HG02763 (cell line): ENCODE measurements around the gene NAPSA.
"Not testable (repeated sequence)": the region's sequence is repeated elsewhere in the genome, so short reads cannot be mapped to it uniquely, and the experiment has no call there.

ENCODE experiments used
- ATAC-seq: cut with Tn5 transposase; IDR thresholded peaks from one replicate; pipeline ENCODE4 v1.9.1; 2021; ENCODE audit warnings: mild to moderate bottlenecking, moderate library complexity; ENCODE audit not compliant: unreplicated experiment

The NAPSA gene

DNA sequence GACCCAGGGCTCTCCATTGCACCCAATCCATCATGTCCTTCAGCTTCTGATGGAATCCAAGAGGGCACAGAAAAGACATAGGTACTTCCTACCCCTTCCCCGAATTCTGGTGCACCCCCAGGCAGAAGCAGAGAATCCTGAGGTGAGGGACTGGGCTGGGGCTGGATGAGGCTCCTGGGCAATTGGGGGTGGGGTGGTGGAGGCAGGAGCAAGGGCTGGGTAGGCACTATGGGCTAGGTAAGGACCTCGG, 33.5 kb downstream of the NAPSA start:
- no peak for ATAC-seq

DNA sequence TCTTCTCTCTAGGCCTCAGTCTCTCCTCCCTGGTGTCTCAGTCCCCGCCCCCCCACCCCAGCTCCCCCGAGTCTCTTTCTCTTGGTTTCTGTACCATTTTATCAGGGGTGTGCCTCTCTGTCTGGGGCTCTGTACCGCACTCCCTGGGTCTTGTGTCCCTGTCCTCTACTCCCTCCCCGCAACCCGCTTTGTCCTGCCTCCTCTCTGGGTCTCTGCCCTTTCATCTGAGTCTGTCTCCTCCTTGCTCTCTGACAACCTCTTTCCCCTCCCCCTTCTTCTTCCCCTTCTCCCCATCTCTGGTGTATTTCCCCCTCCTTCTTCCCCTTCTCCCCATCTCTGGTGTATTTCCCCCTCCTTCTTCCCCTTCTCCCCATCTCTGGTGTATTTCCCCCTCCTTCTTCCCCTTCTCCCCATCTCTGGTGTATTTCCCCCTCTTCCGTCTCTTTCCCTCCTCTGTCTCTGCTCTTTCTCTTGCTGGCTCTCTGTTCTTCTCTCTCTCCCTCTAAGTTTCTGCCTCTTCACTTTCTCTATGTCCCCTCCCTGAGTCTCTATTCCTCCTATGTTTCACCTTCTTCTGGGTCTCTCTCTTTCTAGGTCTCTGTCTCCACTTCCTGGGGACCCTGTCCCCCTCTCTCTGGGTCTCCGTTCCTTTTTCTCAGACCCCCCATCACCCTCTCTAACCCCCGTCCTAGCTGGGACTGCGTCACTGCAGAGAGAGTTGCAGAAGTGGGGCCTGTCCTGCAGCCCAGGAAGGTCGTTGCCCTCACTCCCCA, 34.0 kb downstream of the NAPSA start:
- no peak for ATAC-seq

DNA sequence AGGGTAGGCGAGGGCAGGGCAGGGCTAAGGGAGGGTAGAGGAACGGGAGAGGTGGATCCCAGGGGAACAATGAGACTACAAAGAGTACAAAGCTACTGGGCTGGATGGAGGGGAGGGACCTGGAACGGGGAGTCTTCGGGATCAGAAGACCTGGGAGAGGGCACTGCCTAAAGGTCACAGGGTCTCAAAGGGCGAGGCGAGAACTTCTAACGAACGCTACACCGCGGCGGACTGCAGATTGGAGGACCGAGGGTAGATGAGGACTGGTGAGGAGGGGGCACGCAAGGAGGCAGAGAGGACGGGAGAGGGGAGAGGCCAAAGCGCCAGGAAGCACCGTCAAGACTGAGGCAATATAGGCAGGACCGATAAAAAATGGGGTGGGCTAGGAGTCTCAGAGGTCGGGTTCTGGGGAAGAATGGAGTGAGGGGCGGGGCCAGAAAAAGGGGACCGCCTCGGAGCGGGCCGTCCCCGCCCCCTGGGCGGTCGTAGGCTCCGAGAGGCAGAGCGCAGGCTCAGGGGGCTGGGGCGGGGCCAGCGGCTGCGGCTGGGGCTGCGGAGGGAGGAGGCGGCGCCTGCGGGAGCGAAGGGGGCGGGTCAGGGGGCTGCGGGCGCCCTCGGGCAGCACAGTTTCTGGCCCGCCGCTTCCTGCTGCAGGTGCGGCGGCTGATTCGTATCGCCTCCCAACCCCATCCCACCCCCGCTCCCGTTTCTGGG, 34.9 kb downstream of the NAPSA start:
- peak; percentile 26 for ATAC-seq

DNA sequence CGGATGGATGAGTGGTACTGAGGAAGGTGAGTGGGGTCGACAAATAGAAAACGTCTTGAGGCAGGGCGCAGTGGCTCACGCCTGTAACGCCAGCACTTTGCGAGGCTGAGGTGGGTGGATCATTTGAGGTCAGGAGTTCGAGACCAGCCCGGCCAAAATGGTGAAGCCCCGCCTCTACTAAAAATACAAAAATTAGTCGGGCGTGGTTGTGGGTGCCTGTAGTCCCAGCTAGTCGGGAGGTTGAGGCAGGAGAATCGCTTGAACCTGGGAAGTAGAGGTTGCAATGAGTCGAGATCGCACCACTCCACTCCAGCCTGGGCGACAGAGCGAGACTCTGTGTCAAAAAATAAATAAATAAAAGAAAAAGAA, 35.5 kb downstream of the NAPSA start:
- ATAC-seq, result not testable (repeated sequence)

DNA sequence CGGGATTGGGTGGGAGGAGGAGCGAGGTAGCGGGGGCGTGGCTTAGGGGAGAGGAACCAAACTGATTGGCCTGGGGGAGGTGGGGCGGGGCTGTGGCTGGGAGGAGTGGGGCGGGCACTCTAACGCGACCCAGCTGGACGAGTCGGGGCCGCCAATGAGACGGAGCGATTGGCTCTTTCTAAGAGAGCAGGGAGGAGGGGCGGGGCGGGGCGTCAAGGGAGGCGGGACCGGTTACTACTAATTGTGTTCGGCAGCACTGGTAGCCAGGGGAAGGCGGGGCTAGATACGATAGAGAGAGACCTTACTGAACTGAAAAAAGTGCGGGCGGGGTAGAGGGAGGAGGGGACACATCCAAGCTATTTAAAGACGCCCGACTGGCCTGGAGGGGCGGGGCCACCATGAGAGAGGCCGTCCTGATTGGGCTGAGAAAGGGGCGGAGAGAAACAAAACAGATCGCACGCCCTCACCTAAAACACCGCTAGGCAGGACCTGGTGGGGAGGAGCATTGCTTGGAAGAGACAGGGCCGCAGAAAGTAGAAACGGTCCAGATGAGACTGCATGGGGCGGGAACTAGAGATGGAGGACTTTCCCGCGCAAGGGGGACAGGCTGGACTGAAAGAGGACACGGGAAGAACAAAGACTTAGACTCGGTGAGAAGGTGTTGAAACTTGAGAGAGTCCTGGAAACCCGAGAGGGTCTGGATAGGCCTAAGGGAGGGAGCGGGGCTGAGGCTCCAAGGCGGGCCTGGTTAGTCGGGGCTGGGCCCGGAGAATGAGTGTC, 36.1 kb downstream of the NAPSA start, which contains the start of gene KCNC3:
Gene KCNC3, minus strand, starts transcription at position 232 of the 780 bp plus-strand sequence. CDS start 295 bp downstream, outside the sequence.
- ATAC-seq, result peak; percentile 49

DNA sequence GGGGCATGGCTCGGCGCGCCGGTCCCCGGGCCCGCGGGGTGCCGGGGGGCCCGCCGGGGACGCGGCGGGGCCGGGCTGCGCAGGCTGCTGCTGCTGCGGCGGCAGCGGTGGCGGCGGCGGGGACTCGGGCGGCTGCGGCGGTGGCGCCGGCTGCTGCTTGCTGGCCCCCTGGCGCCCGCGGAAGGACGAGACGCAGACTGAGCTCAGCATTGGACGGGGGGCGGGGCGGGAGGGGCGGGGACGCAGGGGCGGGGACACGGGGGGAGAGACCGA, 36.6 kb downstream of the NAPSA start:
- ATAC-seq, result no peak

DNA sequence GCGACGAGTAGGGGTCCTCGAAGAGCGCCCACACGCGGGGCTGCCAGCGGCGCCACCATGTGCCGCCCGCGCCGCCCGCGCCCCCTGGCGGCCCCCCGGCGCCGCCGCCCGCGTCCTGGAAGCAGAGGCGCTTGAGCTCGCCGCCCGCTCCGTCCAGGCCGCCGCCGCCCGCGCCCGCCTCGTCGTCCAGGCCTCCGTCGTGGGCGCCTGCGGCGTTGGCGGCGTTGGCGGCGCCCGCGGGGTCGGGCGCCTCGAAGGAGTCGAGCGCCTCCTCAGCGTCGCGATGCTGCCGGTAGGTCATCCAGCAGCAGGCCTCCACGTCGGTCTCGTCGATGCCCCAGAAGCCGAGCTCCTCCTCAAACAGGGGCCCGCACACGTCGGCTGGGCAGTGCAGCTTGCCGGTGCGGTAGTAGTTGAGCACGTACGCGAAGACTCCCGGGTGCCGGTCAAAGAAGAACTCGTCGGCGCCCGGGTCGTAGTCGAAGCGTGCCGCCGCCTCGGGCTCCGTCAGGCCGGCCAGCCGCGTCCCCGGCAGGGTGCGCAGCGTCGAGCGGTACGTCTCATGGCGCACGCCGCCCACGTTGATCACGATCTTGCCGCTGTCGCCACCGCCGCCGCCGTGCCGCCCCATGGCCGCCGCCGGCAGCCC, 37.1 kb downstream of the NAPSA start:
- no peak for ATAC-seq

DNA sequence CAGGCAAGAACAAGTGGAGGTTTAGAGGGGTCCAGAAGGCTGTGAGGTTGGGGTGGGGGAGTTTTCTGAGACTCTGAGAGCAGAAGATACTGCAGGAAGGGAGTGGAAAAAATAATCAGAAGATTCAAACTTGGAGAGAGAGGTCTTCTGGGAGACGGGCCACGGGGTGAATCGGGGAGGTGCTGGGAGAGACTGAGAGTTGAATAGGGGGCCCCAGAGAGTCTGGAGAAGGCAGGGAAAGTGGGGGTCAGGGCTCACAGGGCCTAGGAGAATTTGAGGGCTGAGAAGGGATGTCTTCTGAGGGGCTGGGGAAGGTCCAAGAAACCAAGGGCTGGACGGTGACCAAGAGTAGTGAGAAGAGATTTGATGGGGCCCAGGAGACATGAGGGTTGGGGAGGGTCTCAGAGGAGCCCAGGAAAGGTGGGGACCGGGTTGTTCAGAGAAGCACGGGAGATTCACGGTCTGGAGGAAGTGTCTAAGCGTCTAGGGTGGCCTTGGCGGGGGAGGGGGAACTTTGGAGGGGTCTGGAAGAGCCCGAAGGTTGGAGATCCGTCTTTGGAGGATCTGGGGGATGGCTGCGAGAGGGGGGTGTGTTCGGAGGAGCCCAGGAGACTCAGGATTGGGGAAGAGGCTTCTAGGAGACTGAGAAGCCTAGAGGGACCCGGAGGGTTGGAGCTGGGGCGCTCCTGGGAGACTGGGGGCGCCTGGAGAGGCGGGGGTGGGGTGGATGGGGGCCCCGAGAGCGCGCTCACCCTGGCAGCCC, 37.8 kb downstream of the NAPSA start:
- ATAC-seq, result no peak

DNA sequence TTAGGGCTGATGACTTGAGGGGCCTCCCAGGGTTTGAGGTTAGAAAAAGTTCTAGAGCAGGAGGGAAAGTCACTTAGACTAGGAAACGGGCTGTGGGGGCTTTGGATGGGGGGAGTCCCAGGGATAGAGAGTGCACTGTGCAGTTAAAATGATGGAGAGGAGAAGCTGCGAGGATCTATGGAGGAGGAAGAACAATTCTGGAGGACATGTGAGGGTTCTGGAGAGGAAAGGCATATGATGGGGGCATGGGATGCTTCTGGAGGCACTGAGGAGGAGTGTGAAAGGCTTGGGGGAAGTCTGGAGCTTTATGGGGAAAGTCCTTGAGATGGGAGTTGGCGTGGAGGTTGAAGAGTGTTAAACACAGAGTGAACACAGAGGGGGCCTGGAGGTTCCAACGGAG, 38.4 kb downstream of the NAPSA start:
- no peak for ATAC-seq

DNA sequence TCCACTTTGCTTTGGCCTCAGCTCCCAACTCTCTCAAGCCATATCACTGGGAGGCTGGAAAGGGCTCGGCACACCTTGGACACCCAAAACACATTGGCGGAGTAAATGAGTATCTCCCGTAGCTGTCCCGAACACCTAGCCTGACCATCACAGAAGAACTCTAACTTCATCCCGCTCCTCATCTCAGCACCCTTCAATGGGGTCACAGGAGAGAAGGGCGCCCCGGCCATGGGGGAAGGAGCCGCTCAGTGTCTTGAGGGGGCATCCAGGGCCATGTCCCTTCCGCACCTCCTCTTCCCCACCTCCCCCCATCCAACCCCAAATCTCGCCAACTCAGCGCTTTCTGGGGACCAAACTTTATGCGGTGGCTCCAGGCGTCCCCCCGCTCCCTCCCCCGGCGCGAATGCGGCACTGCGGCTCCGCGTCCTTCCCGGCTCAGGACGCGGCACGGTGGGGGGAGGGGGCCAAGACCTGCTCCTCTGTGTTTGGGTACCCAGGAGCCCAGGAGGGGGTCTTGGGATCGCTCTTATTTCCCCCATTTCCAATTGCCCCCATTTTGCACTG, 39.3 kb downstream of the NAPSA start:
- ATAC-seq, result no peak

DNA sequence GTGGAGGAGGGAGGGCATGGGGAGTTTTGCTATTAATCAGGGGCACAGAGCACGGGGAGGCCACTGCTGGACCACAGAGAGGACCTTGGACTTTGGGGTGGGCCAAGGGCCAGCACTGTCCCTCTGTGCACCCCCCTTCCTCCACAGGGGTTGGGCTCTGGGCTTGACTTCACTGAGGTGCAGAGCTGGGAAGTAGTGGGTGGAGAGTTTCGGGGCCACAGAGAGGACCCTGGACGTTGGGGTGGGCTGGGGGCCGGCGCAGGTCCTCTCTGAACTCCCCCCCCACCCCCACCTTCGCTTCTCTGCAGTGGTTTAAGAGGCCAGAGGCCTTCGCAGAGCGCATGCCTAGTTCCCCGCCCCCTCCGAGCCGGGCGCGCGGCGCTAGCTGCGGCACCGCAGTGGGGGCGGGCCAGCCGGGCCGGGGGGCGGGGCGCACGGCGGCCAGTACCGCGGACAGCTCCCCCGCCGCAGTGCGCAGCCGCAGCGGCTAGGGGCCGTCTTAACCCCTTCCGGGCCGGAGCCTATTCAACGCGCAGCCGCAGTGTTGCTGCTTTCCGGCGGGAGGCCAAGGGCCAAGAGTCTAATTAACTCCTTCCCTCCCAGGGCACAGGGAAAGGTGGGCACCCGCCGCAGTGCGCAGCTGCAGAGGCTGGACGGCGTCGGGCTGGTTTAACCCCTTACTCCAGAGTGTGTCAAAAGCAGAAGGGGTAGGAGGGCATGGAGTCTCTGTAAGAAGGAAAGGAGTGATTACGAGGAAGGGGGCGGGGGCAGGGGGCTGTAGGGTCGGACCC, 39.9 kb downstream of the NAPSA start:
- no peak for ATAC-seq

DNA sequence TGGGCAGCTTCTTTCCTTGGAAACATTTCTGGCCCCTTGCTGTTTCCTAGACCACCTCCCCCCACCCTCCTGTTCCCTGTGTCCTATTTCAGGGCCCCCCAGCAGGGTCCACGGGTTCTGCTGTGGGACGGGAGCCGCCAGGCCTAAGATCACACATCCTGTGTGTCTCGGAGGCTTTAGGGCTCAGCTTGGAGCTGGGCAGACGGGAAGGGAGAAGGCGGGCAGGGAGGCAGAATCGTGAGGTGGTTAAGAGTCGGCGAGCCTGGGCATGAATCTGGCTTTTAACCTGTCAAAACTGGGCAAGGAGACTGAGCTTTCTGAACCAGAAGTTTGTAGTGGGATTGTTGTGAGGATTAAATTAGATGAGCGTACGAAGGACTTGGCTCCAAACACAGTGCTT, 41.1 kb downstream of the NAPSA start:
- no peak for ATAC-seq

DNA sequence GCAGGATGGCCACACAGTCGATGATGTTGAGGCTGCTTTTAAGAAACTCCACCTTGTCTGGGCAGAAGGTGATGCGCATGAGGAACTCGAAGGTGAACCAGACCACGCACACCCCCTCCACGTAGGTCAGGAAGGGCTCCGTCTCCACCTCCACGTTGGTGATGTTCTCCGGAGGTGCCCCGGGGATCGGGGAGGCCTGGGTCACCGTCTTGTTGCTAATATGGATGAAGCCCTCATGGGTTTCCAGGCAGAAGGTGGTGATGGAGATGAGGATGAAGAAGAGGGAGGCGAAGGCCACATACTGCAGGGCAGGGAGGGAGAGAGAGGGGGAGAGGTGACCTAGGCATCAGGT, 41.7 kb downstream of the NAPSA start:
- ATAC-seq, result no peak

DNA sequence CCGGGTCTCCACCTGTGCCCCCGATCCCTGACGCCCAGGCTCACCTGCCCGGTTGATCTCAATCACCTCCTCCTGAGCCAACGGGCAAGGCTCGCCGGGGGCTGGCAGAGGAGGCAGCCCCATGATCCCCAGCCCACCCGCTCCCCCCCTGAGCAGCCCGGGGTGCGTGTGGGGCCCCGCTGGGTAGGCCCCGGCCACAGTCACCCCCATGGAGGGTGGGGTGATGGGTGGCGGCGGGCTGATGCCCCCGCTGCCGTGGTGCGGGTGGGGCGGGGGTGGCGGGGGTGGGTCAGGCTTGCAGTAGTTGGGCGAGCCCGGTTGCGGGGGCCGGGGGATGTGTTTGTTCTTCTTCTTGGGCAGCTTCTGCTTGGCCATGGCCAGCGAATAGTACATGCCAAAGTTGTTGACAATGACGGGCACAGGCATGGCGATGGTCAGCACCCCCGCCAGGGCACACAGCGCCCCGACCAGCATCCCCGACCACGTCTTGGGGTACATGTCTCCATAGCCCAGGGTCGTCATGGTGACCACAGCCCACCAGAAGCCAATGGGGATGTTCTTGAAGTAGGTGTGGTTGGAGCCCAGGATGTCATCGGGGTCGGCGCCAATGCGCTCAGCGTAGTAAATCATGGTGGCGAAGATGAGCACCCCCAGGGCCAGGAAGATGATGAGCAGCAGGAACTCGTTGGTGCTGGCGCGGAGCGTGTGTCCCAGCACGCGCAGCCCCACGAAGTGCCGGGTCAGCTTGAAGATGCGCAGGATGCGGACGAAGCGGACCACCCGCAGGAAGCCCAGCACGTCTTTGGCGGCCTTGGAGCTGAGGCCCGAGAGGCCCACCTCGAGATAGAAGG, 42.3 kb downstream of the NAPSA start:
- no peak for ATAC-seq

DNA sequence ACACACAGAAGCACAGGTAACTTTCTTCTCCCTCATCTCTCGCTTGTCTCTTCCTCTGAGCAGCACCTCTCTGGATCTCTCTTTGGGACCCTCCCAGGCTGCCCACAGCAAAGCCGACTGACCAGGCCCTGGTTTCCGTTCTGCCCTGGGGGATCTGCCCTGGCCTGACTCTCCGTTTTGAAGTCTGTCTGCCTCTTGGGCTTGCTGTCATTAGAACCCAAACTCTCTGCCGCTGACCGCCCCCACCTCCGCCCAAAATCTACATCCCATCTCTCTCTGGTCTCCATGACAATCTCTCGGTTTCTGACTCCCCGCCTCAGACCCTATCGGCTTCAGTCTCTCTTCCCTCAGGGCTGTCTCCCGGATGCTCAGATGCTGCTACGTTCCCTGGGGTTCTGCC, 43.2 kb downstream of the NAPSA start:
- ATAC-seq, result no peak

DNA sequence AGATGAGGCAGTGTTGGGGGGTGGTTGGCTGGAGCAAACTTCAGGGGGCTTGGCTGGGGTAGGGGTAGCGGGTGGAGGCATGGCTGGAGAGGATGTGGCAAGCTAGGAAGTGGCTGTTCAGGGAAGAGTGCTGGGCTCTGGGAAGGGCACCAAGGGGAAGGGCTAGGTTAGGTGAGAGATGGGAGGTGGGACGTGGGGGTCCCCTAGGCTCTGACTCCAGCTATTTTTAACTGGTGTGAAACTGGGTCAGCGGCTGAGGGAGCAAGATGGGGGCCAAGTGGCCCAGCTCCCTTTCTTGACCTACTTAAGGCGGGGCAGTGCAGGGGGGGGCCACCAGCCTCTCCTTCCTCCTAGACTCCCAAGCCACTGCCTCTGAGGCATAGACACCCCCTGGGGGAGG, 43.6 kb downstream of the NAPSA start:
- ATAC-seq, result no peak

DNA sequence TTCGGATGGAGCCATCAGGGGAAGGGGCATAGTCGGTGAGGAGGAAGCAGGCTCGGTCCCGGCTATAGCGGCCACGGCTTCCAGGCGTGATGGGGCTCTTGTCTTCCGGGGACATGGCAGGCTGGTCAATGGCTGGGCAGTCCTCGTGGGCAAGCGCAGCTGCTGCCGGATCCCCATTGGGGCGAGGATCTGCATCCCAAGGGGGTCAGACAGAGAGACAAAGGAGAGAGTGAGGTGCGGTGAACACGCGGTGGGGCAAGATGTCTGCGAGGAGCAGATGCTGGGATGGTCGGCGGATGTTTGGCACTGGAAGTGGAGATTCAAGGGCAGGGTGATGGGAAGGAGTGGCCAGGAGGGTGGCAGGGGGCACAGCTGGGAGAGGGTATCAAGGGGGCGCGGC, 44.8 kb downstream of the NAPSA start:
- ATAC-seq, result no peak

DNA sequence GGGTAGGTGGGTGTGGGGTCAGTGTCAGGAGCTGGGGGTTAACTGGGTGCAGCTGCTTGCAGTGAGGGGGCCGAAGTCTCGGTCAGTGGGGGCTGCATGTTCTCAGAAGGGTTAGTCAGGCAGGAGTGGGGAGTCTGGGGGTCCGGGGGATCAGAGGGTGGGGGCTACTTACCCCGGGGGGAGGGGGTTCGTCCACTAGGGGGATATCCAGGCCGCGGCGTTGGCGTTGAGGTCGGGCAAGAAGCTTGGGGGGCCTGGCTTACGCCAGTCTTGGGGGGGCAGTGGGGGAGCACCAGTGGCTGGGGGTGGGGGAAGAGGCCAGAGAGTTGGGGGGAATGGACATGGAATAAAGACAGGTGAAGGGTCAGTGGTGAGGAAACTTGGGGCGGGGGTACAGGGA, 45.4 kb downstream of the NAPSA start:
- ATAC-seq, result no peak

DNA sequence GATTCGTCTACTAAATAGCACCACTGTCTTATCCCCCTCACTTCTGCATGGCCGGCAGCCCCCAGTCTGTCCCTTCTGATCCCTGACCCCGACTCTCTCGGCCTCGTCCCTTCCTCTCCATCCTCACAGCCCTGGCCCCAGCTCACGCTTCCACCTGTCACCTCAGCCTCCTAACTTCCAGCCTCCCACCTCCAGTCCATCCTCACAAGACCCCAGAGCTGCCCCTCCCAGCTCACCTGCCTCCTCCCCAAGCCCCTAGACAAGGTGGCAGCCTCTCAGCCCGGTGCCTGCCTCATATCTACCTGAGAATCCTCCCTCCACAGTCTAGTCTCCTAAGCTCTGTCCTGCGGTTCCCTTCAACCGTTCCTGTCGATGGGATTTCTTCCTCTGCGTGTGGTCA, 46.3 kb downstream of the NAPSA start:
- ATAC-seq, result no peak
